Endothelial cell of umbilical vein (primary cell): ENCODE data around the gene SPATS1.

Source experiments
- EZH2 ChIP-seq: IDR thresholded peaks from 2 replicates; pipeline ENCODE4 v1.6.1; 2012; ENCODE audit warnings: borderline replicate concordance, low read depth, mild to moderate bottlenecking, moderate library complexity, low read length, inconsistent platforms; ENCODE audit not compliant: severe bottlenecking
- POLR2A ChIP-seq: IDR thresholded peaks from 2 replicates; pipeline ENCODE4 v1.6.1; 2012; ENCODE audit warnings: low read depth, mild to moderate bottlenecking, control low read depth, low read length

DNA sequence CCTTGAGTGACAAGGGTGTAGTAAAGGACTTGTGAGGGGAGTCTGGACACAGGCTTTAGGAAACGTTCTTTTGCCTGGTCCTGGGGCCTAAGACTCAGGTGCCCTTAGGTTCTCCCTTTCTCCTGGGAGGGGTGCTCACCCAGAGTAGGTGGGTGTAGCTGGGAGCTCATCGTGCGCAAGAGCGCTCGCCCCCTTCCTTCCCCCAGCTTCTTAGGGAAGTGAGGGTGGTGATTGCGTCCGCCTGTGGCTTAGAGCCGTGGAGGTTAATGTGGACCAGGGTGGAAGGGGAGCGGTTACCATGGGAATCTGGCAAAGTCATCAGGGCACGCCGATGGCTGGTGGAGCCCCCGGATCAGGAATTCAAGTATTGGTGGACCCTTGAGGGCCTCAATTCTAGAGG, 26.0 kb upstream of the SPATS1 start:
- TF ChIP-seq EZH2 (no peak), POLR2A (no peak)
